ENCODE measurements around the gene NET1. TPM values are rescaled to one million over a fixed set of nuclear protein-coding genes. Genes with fewer than 3 reads are reported as not detected.
"Not testable (repeated sequence)": the region's sequence is repeated elsewhere in the genome, so short reads cannot be mapped to it uniquely, and the experiment has no call there.

NET1 gene
- total RNA-seq, 1 donor from 2014 or later, result 11.3 TPM

- H3K4me1 Mint-ChIP-seq (ENCODE audit: unreplicated experiment), result peaks cover 7% of the 10 kb centered on the region
- no peak overlapping the region for H3K27ac Mint-ChIP-seq (ENCODE audit: unreplicated experiment)
- TF ChIP-seq, protein P1, sequence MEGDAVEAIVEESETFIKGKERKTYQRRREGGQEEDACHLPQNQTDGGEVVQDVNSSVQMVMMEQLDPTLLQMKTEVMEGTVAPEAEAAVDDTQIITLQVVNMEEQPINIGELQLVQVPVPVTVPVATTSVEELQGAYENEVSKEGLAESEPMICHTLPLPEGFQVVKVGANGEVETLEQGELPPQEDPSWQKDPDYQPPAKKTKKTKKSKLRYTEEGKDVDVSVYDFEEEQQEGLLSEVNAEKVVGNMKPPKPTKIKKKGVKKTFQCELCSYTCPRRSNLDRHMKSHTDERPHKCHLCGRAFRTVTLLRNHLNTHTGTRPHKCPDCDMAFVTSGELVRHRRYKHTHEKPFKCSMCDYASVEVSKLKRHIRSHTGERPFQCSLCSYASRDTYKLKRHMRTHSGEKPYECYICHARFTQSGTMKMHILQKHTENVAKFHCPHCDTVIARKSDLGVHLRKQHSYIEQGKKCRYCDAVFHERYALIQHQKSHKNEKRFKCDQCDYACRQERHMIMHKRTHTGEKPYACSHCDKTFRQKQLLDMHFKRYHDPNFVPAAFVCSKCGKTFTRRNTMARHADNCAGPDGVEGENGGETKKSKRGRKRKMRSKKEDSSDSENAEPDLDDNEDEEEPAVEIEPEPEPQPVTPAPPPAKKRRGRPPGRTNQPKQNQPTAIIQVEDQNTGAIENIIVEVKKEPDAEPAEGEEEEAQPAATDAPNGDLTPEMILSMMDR (IDR thresholded peaks at IDR 0.05), result no peak
- no peaks in the 10 kb centered on the region for H3K27me3 Mint-ChIP-seq (ENCODE audit: unreplicated experiment)
- H3K4me3 Mint-ChIP-seq (ENCODE audit: unreplicated experiment), result no peak overlapping the region
- peaks cover 8% of the 10 kb centered on the region for H3K9me3 Mint-ChIP-seq (ENCODE audit: unreplicated experiment)
- H3K36me3 Mint-ChIP-seq (ENCODE audit: unreplicated experiment), result no peaks in the 10 kb centered on the region
- no peak for DNase-seq (ENCODE audit: extremely low spot score, unreplicated experiment)
Measured at GRCh38 chr10:5470062-5470751, 57.9 kb downstream of the NET1 start.

- H3K9me3 Mint-ChIP-seq (ENCODE audit: unreplicated experiment); H3K36me3 Mint-ChIP-seq (ENCODE audit: unreplicated experiment); H3K4me3 Mint-ChIP-seq (ENCODE audit: unreplicated experiment); H3K4me1 Mint-ChIP-seq (ENCODE audit: unreplicated experiment); H3K27ac Mint-ChIP-seq (ENCODE audit: unreplicated experiment); H3K27me3 Mint-ChIP-seq (ENCODE audit: unreplicated experiment); DNase-seq (ENCODE audit: extremely low spot score, unreplicated experiment): not testable (repeated sequence)
Measured at GRCh38 chr10:5474642-5475041, 62.3 kb downstream of the NET1 start.

DNA sequence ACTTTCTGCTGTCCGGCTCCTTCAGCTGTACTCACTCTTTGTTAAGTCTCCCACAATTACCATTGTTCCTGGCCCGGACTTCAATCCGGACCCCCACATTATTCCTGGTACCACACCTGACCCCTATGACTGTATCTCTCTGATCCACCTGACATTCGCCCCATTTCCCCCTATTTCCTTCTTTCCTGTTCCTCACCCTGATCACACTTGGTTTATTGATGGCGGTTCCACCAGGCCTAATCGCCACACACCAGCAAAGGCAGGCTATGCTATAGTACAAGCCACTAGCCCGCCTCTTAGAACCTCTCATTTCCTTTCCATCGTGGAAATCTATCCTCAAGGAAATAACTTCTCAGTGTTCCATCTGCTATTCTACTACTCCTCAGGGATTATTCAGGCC lies 62.7 kb downstream of the NET1 start:
- not testable (repeated sequence) for H3K27me3 Mint-ChIP-seq (ENCODE audit: unreplicated experiment); H3K4me1 Mint-ChIP-seq (ENCODE audit: unreplicated experiment); H3K9me3 Mint-ChIP-seq (ENCODE audit: unreplicated experiment); H3K27ac Mint-ChIP-seq (ENCODE audit: unreplicated experiment); DNase-seq (ENCODE audit: extremely low spot score, unreplicated experiment); H3K4me3 Mint-ChIP-seq (ENCODE audit: unreplicated experiment); H3K36me3 Mint-ChIP-seq (ENCODE audit: unreplicated experiment)

GRCh38 chr10:5475974-5476807 lies 63.8 kb downstream of the NET1 start:
- H3K27me3 Mint-ChIP-seq (ENCODE audit: unreplicated experiment); H3K27ac Mint-ChIP-seq (ENCODE audit: unreplicated experiment); H3K4me3 Mint-ChIP-seq (ENCODE audit: unreplicated experiment); DNase-seq (ENCODE audit: extremely low spot score, unreplicated experiment); H3K4me1 Mint-ChIP-seq (ENCODE audit: unreplicated experiment); H3K9me3 Mint-ChIP-seq (ENCODE audit: unreplicated experiment); H3K36me3 Mint-ChIP-seq (ENCODE audit: unreplicated experiment): not testable (repeated sequence)

GRCh38 chr10:5476918-5477525 lies 64.7 kb downstream of the NET1 start:
- Mint-ChIP-seq H3K36me3 (ENCODE audit: unreplicated experiment) (no peaks in the 10 kb centered on the region), H3K27ac (ENCODE audit: unreplicated experiment) (no peak overlapping the region), H3K4me3 (ENCODE audit: unreplicated experiment) (no peak overlapping the region), H3K4me1 (ENCODE audit: unreplicated experiment) (no peaks in the 10 kb centered on the region), H3K9me3 (ENCODE audit: unreplicated experiment) (no peaks in the 10 kb centered on the region), H3K27me3 (ENCODE audit: unreplicated experiment) (no peaks in the 10 kb centered on the region)
- TF ChIP-seq, protein P1 (IDR thresholded peaks at IDR 0.05), result no peak
- no peak for DNase-seq (ENCODE audit: extremely low spot score, unreplicated experiment)

GRCh38 chr10:5477948-5478693 lies 65.8 kb downstream of the NET1 start:
- H3K4me3 Mint-ChIP-seq (ENCODE audit: unreplicated experiment), result no peak overlapping the region
- TF ChIP-seq, protein P1 (IDR thresholded peaks at IDR 0.05), result no peak
- no peak overlapping the region for H3K27ac Mint-ChIP-seq (ENCODE audit: unreplicated experiment)
- no peaks in the 10 kb centered on the region for H3K36me3 Mint-ChIP-seq (ENCODE audit: unreplicated experiment)
- H3K27me3 Mint-ChIP-seq (ENCODE audit: unreplicated experiment), result no peaks in the 10 kb centered on the region
- H3K9me3 Mint-ChIP-seq (ENCODE audit: unreplicated experiment), result no peaks in the 10 kb centered on the region
- peak; percentile 42 for DNase-seq (ENCODE audit: extremely low spot score, unreplicated experiment)
- H3K4me1 Mint-ChIP-seq (ENCODE audit: unreplicated experiment), result no peaks in the 10 kb centered on the region
